CD1c-positive myeloid dendritic cell (primary cell): Measurements from ENCODE around the gene LPAR1.

ENCODE experiments used
- DNase-seq: peaks from one replicate; pipeline ENCODE4 v3.0.0-alpha.2; 2016; ENCODE audit errors: extremely low spot score

The LPAR1 gene

DNA sequence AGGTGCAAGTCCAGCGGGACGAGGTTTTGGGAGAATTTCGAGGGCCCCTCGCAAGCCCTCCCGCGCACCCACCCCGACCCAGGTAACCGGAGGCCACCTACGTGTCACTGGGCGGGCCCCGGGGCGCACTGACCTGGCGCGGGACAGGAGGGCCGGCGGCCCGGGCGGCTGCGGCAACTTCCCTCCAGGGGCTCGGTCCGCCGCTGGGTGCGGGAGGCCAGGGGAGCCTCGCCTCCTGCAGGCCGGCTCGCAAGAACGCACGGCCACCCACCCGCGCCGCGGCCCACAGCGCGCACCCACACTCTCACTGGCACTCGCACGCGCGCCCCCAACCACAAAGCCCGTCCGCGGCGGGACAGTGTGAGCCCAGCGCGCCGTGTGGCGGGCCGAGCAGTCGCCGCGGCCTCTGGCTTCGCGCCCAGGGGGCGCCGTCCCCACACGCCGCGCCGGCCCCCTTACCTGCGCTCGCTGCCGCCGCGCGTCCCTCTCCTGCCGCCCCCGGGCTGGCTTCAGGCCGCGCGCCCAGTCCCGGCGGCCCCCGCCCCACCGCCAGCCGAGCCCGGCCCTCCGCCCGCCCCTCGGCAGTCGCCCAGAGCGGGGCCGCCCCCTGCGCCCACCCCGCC, 451 bp downstream of the LPAR1 start:
- DNase-seq = peak; percentile 68

DNA sequence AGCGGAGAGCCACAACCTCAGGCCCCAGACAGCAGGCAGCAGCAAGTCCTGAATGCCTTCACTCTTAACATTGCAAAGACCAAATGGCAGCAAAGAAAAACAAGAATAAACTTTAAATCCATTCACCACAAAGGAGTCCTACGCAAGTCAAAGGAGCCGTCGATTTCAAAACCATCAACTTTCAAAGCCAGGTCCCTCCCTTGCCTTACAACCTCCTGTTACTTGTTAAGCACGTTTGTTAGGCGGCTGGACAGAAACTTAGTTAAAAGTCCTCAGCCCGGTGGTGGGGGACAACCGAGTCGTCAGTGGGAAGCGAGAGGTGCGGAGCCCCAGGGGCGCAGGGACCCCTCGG, 938 bp downstream of the LPAR1 start:
- peak; percentile 26 for DNase-seq

DNA sequence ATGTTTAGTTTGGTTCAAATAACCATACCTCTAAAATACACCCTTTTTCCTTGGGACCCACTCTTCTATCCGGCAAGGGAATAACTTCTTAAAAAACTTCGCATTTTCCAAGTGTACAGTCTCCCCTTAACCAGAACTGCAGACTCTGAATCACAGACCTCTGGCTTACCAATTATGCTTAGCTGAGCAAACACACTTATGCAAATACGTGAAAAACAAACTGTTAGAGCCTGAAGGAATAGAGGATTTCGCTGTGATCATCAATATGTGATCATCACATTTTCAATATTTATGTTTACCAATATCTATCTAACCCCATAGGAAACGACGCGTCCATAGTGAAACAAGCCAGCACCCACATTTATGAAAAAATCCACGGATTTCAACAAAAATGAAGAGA, 1.3 kb downstream of the LPAR1 start:
- DNase-seq = no peak

DNA sequence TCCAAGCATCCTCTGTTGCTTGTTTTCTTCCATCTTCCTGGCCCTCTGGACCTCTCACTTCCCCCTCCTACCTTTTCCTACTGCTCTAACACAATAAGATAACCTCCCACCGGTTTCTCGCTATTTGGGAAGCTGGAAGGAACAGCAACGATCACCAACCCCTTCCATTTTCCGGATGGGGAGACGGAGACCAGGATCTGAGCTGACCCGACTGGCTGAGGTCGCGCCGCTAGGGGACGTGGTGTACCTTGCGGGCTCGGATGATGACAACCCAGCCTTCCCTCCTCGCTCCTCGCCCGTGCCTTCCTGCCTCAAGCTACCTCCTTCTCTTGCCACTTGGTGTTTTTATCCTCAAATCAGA, 1.9 kb downstream of the LPAR1 start:
- DNase-seq = peak; percentile 58

DNA sequence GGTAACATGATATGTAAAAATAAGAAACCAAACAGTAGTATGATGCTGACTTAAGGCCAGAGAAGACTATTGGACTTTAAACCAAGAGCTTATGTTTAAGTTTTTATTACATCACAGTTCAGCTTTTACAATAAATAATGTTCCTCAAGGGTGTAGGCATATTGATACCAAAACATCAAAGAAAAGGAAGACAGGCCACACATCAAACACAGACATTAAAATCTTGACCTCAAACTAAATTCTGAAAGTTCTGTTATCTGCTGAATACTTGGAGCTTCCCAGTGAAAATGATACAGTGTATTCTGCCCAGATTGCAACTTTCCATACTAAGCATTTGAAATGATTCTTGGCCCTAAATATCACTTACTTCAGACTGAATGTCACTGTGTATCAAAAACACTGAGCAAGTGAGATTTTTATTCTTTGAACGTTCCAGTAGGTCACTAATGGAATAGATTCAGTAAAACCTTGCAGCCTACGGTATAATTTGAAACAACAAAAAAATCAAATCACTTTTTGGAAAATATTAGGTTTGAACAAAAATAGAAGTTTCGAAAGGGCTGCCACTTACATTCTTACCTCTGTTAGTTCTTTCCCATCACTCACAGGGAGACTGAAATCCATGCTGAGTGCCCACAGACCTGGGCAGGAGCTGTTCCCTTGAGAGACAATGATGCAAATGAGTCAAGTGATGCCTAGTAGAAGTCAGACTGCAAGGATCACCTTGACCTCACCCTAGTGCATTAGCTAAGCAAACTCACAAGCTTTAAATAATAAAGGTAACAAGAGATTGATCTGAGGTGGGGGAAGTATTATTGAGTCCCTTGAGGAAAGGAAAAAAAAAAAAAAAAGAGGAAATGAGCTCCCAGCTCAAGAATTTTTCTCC, 2.5 kb downstream of the LPAR1 start:
- DNase-seq = no peak

DNA sequence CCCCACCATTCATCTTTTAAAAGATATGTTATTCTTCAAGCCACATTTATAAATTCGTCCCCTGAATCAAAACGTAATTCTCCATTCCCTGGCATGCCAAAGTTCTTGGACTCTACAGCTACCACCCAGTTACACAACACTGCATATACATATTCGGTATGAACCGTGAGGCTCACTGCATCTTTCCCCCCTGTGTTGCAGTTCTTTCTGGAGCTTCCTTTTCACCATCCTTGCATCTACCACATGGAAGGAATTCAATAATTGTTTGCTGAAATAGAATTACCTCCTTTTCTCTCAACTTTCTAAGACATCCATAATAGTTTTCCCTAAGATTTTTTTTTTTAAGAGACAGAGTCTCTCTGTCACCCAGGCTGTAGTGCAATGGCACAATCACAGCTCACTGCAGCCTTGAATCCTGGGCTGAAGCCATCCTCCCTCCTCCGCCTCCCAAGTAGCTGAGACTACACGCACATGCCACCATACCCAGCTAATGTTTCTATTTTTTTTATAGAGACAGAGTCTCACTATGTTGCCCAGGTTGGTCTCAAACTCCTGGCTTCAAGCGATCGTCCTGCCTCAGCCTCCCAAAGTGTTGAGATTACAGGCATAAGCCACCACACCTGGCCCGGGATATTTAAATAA, 3.3 kb downstream of the LPAR1 start:
- no peak for DNase-seq

DNA sequence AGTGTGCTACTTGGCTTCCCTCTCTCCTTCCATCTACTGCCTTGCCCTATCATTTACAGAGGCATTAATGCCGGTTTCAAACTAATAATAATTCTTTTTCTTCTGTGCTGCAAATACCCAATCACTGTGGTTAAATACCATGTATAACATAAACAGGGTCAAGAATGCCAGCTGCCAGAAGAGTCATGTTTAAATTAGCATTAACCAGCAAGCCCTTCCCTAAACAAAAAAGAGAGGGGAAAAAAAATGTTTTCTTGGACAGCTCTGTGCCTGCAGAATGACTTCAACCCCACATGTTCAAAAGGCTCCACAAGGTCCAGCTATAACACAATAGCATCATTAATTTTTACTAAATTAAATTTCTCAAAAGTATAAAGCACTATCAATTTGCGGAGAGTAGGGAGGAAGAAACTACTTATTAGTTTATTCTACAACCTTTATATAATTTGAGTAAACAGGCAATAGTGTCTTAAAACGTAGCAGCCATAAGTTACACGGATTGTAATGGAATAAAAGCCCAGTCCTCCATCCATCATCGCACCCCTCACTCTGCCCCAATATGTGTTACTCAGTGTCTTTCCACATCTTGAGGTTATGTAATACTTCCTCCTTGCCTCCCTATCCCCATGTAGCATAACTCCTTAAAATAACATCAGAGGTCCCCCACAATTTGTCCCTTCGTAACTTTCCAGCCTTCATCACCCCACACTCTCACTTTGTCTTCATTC, 3.9 kb downstream of the LPAR1 start:
- peak; percentile 15 for DNase-seq

DNA sequence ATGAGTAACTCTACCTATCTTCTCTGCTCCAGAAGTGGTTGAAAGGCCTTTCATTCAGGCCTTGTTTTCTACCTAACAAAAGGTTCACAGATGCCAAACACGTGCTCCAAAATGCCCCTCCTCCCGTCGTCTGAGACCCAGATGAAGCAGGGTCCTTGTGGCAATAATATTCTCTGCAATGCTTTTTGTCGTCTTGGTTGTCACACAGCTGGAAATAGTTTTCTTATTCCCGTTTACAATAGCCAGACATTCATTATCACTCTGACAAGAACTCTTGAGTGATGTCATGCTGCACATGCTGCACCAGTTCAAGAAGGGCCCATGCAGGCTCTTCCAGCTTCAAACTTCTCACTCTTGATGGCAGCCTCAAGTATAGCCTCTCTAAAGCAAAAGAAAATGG, 7.8 kb downstream of the LPAR1 start:
- DNase-seq = no peak

DNA sequence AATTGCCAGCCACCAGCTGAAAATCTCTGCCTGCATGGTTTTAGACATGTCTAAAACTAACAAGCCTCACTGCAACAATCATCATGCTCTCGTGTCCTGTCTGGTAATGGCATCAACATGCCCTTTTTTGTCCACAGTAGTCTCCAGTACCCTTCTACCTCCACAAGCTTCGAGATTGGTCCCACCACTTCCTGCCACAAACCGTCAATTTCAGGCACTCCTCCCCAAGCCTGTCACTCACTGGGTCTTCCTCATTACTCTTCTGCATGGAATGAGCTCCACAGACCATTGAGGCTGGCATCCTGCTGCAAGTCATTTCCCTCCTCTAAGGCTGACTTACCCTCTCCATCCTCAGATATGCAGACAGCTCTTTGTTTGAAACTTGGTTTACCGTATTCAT, 9.0 kb downstream of the LPAR1 start:
- no peak for DNase-seq

DNA sequence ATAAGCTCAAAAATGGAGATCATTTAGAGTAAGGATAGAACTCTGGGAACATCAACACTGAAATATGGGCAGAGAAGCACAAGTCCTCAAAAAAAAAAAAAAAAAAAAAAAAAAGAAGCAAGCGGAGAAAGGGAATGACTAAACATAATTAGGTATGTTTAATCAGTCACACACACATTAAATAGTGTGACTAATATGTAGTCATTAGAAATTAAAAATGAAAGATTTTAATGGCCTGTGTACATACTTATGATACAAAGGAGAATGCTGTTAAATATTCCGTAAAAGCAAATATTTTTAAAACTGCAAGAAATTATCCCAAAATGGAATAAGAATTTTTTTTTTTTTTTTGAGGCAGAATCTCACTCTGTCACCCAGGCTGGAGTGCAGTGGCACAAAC, 10.5 kb downstream of the LPAR1 start:
- no peak for DNase-seq

DNA sequence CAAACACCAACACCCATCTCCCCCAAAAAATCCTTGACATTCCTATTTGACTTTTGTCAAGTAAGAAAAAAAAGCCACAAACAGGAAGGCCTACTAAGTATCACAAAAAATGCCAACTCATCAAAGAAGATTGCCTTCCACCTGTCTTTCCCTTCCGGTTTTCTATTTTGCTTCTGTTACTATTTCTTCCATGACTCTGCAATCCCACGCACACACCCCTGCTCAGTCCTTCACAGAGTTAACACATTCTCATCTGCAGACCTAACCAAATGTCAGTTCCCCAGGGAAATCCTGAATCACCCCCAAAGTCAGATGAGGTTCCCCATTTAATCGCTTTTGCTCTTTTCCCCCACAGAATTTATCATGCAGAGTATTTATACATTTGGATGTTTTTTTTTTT, 15.1 kb downstream of the LPAR1 start:
- peak; percentile 20 for DNase-seq

DNA sequence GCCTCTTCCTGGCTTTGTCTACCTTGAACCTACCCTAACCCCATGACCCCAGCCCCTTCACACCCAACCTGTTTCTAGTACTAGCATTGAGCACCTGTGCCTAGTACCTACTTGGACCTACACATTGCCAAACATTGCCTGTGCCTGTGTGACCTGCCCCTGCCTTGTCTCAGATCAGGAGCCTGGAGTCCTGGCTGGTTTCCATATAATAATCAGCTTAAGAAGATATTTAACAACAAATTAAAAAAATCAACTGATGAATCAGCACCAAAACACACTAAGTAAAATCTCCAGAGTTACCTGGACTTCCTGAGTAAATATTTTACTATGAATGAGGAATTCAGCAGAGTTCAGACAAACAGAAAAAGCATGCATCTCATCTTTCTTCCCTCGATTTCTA, 17.7 kb downstream of the LPAR1 start:
- DNase-seq = no peak

DNA sequence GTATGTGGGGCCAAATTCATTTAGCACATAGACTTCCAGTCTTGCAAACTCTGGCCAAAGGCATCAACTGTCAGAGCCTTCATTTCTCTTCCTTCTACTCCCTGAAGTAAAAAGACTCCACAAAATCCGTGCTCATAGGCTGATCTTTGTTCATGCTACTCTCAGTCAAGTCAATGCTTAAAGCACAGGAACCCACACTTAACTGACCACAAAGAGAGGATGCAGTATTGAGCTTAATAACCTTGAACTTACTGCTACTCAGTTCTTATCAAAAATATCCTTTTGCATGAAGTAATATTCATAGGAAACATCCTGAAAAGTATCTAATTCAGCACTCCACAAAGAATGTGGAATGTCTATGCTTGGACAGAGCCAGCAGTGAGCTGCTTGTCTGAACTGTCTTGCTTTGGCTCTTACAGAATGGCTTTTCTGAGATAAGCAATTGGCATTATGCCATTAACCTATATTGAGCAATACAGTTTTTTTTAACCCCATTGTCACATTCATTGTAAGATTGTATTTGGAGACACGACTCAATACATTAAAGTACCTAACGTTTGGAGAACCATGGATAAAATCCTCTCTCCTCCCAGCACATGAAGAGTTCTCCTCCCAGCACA, 21.7 kb downstream of the LPAR1 start:
- DNase-seq = peak; percentile 8

DNA sequence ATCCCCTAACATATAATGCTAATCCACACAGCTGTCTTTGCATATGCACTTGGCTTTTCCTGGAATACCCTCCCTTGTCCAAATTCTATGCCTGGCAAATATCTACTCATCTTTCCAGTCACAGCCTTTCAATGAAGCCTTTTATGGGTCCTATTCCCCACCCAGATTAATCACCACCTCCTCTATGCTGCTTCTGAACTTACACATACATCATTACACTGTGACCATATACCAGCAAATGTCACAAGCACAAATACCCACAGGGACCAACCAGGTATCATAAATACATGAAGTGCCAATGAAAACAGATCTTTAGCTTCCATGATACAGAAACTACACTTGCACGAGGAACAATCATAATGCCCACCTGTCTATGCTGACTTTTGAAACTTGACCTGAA, 22.3 kb downstream of the LPAR1 start:
- DNase-seq = no peak

DNA sequence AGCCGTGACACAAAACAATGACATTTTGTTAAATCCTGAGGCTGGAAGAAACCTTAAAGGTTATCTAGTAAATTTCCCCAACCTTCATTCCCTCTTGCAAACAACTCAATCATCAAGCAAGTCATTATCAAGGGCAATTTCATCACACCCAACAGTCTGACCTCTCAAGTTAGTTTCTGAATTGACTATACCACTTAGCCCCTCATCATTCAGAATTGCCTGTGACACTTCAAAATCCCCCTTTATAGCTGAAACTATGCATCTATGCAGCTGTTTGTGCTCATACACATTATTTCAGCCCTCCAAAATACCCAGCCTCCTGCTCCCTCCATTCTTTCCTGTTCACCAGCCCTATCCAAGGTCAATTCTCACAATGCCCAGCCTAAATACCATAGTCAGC, 24.6 kb downstream of the LPAR1 start:
- no peak for DNase-seq

DNA sequence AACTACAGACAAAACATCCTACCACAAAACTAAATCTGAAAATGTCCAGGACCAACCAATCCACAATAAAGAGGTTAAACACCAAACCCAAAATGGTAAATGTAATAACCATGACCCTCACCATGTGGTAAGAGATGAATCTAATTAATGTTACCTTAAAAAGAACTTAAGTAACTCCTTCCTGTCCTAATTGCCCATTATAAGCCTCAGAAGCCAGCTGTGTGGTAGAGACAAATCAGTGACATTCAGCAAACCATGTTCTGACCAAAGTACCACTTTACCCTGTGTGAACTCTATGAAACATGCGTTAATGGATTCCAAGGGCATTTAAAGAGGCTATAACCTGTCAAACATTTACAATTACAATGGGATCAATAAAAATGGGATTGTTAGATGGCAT, 25.0 kb downstream of the LPAR1 start:
- no peak for DNase-seq

DNA sequence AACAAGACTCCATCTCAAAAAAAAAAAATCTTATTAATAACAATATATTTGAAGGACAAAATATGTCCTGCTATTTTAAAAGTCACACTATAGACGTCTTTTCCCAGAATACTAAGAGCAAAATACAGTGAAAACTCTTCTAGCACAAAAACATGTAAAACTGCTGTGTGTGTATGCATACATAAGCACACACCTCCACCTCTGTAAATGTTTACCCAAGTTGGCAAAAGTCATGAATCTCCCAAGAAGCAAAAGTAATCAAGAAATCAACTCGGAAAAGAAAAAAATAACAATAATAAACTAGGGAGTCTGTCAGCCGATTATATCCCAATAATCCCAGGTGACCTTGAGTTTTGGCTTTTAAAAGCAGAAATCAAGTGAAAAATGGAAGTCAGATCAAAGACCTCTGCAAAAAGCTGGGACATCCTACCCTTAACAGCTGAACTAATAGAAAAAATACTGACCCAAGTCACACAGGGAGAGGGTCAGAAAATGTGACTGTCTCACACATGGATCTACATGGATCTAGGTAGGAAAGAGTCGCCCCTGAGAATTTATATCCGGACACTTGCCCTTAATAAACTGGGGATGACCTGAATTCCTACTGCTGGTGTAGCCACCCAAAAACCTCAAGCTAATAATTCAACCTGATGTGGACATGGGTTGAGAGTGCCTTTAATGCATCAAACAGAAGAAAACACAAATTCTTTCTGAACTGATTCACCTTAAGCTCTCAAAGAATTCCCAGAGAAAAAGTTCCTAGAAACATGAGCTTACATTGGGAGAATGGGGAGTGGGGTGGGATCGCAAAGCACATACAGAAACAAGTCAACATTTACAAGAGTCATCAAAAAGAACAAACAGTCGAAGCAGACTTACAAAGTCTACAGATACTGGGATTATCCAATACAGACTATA, 29.9 kb downstream of the LPAR1 start:
- DNase-seq = no peak

DNA sequence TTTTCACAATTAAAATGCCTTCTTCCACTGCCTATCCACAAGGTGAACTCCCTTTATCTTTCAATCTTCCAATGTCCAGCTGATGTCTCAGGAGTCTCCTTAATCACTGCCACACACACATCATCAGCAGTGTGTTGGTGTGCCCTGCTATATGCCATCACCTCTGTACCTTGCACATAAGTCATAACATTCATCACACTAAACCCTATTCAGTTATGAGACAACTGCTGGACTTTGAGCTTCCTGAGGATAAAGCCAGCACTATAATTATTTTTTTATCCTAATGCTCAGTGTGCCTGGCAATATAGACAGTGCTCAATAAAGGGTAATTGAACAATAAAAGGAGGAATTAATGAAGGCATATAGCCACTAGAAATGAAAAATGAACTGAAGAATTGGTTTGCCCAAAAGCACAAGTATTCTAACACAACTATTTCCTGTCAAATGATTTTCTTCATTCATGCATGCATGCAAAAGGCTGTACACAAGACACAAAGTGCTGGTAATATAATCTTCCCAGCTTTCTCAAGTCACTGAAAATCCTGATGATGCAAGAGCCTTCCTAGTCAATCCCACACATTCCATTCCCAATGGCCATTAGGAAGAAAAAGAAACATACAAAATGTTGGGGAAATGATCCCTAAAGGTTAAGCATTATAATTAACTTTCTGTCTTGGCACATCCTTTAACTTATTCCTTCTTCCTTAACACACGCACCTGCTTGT, 32.4 kb downstream of the LPAR1 start:
- no peak for DNase-seq

DNA sequence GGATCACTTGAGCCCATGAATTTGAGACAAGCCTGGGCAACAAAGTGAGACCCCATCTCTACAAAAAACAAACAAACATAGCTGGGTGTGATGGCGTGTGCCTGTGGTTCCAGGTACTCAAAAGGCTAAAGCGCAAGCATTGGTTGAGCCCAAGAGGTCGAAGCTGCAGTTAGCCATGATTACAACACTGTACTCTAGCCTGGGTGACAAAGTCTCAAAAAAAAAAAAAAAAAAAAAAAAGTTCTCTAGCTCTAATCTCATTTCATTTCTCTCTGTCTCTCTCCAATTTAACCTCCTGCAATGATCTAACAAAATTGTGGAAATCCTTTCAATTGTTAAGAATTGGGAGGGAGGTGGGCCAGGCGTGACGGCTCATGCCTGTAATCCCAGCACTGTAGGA, 33.3 kb downstream of the LPAR1 start:
- no peak for DNase-seq

DNA sequence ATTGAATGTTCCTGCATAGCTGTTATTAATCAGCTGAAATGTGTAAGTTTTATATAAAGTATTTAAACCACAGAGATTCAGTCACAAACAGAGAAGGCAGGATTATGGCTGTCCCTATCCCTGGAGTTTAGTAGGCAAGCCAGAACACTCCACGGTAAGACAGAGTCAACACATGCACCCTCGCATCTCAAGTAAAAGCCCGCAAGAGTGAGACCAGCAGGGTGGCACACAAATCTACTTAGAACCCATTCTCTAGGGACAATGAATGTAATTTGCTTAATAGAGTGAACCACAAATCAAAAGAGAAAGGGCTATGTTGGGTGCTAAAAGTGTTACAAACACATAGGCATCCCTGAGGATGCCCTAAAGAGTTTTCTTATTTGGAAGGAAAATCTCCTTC, 35.1 kb downstream of the LPAR1 start:
- DNase-seq = no peak
